Activated CD4-positive, alpha-beta memory T cell treated with anti-CD3 and anti-CD28 coated beads, Interleukin-2, amount 10 ng/mL, durations not matched to agents 7 days and 5 days (primary cell): ENCODE data around the gene NTNG2. TPM values are rescaled to one million over a fixed set of nuclear protein-coding genes. Genes with fewer than 3 reads are reported as not detected.

Experiments
- CTCF ChIA-PET: fragments of 350-600 bp; sonication (Branson Sonifier 250); formaldehyde crosslinking; loops from one replicate; lab custom pipeline; 2021; ENCODE audit warnings: antibody characterized with exemption, inconsistent platforms; lab: Charles Lee
- POLR2A ChIA-PET: fragments of 350-600 bp; sonication (Branson Sonifier 250); formaldehyde crosslinking; loops from one replicate; lab custom pipeline; 2021; ENCODE audit warnings: antibody characterized with exemption; lab: Charles Lee
- DNase-seq: peaks from one replicate; pipeline ENCODE4 v3.0.0-alpha.2; 2020
- H3K27ac Mint-ChIP-seq: one replicate; pipeline ENCODE4 v1.8.0; 2021; ENCODE audit warnings: mild to moderate bottlenecking, mixed read lengths
- H3K27me3 Mint-ChIP-seq: one replicate; pipeline ENCODE4 v1.8.0; 2021; ENCODE audit warnings: mixed read lengths
- H3K36me3 Mint-ChIP-seq: one replicate; pipeline ENCODE4 v1.8.0; 2021; ENCODE audit warnings: low read depth, mixed read lengths
- H3K4me1 Mint-ChIP-seq: one replicate; pipeline ENCODE4 v1.8.0; 2021; ENCODE audit warnings: mixed read lengths
- H3K4me3 Mint-ChIP-seq: one replicate; pipeline ENCODE4 v1.8.0; 2021; ENCODE audit warnings: mild to moderate bottlenecking, mixed read lengths
- H3K9me3 Mint-ChIP-seq: one replicate; pipeline ENCODE4 v1.8.0; 2021; ENCODE audit warnings: mixed read lengths
- total RNA-seq, 2 experiments: library from RNA; stranded (reverse); gene quantifications; one replicate each; pipeline ENCODE4 v1.2.3, GENCODE V29; 2021

Gene NTNG2
- total RNA-seq, 2 experiments from 2014 or later: 5.9 to 7.3 TPM

- Mint-ChIP-seq H3K4me3 (no peak overlapping the region), H3K36me3 (peaks cover 5% of the 10 kb centered on the region), H3K9me3 (no peaks in the 10 kb centered on the region), H3K27me3 (peaks cover 47% of the 10 kb centered on the region), H3K4me1 (peaks cover 12% of the 10 kb centered on the region), H3K27ac (no peak overlapping the region)
- peak; percentile 35 for DNase-seq
- POLR2A ChIA-PET: no interaction called here
- CTCF ChIA-PET: interaction anchor here (1.0 kb wide), 1 partner anchor 408 kb away, joined by 3 read pairs; no protein-coding TSS in a partner anchor
Measured at GRCh38 chr9:132166599-132166998, 4.7 kb downstream of the NTNG2 start.

- Mint-ChIP-seq H3K4me1 (peaks cover 11% of the 10 kb centered on the region), H3K27me3 (peaks cover 51% of the 10 kb centered on the region), H3K36me3 (peaks cover 4% of the 10 kb centered on the region), H3K27ac (no peak overlapping the region), H3K9me3 (no peaks in the 10 kb centered on the region), H3K4me3 (no peak overlapping the region)
- no peak for DNase-seq
- POLR2A ChIA-PET: interaction anchor here (1.1 kb wide), 1 partner anchor 9 kb away, joined by 3 read pairs; no protein-coding TSS in a partner anchor
- CTCF ChIA-PET: interaction anchor here (0.7 kb wide), 1 partner anchor 70 kb away, joined by 3 read pairs; no protein-coding TSS in a partner anchor
Measured at GRCh38 chr9:132167192-132167591, 5.3 kb downstream of the NTNG2 start.

- Mint-ChIP-seq H3K4me1 (peaks cover 9% of the 10 kb centered on the region), H3K27ac (no peak overlapping the region), H3K4me3 (no peak overlapping the region), H3K36me3 (peaks cover 2% of the 10 kb centered on the region), H3K9me3 (no peaks in the 10 kb centered on the region), H3K27me3 (peaks cover 47% of the 10 kb centered on the region)
- POLR2A ChIA-PET: no interaction called here
- no peak for DNase-seq
- CTCF ChIA-PET: interaction anchor here (4.8 kb wide), 1 partner anchor 67 kb away, joined by 69 read pairs; no protein-coding TSS in a partner anchor
Measured at GRCh38 chr9:132168347-132168746, 6.5 kb downstream of the NTNG2 start.

- DNase-seq: no peak
- peaks cover 2% of the 10 kb centered on the region for H3K36me3 Mint-ChIP-seq
- CTCF ChIA-PET: interaction anchor here (1.2 to 4.8 kb wide), 2 partner anchors 66 to 81 kb away, joined by 3 to 69 read pairs; no protein-coding TSS in a partner anchor
Measured at GRCh38 chr9:132168851-132169250, 7.0 kb downstream of the NTNG2 start.

GRCh38 chr9:132169672-132170392, 8.0 kb downstream of the NTNG2 start:
- no peak overlapping the region for H3K4me3 Mint-ChIP-seq
- ChIA-PET POLR2A (interaction anchor here (1.0 kb wide), 2 partner anchors 67 to 410 kb away, joined by 3 to 4 read pairs; no protein-coding TSS in a partner anchor), CTCF (interaction anchor here (0.6 to 4.8 kb wide), 25 partner anchors 10 to 637 kb away, joined by 3 to 69 read pairs (median 3); no protein-coding TSS in a partner anchor)
- peaks cover 1% of the 10 kb centered on the region for H3K36me3 Mint-ChIP-seq
- peaks cover 35% of the 10 kb centered on the region for H3K27me3 Mint-ChIP-seq
- H3K9me3 Mint-ChIP-seq: no peaks in the 10 kb centered on the region
- DNase-seq: peak; percentile 55
- peaks cover 4% of the 10 kb centered on the region for H3K4me1 Mint-ChIP-seq
- H3K27ac Mint-ChIP-seq: no peak overlapping the region

More at GRCh38 chr9:132168851-132169250, 7.0 kb downstream of the NTNG2 start:
- POLR2A ChIA-PET: no interaction called here
- H3K27me3 Mint-ChIP-seq: peaks cover 44% of the 10 kb centered on the region
- no peak overlapping the region for H3K27ac Mint-ChIP-seq
- H3K9me3 Mint-ChIP-seq: no peaks in the 10 kb centered on the region
- peaks cover 7% of the 10 kb centered on the region for H3K4me1 Mint-ChIP-seq
- no peak overlapping the region for H3K4me3 Mint-ChIP-seq

- CTCF ChIA-PET: interaction anchor here (0.7 to 4.8 kb wide), 4 partner anchors 8 to 64 kb away, joined by 3 to 69 read pairs (median 4); no protein-coding TSS in a partner anchor
- Mint-ChIP-seq H3K27me3 (peaks cover 19% of the 10 kb centered on the region), H3K36me3 (no peaks in the 10 kb centered on the region), H3K9me3 (no peaks in the 10 kb centered on the region), H3K4me1 (peaks cover under 1% of the 10 kb centered on the region), H3K27ac (no peak overlapping the region), H3K4me3 (no peak overlapping the region)
- no peak for DNase-seq
- POLR2A ChIA-PET: interaction anchor here (0.6 kb wide), 1 partner anchor 99 kb away, joined by 3 read pairs; no protein-coding TSS in a partner anchor
Measured at GRCh38 chr9:132171702-132172101, 9.8 kb downstream of the NTNG2 start.

GRCh38 chr9:132172185-132172584, 10.3 kb downstream of the NTNG2 start:
- Mint-ChIP-seq H3K4me3 (no peak overlapping the region), H3K9me3 (no peaks in the 10 kb centered on the region), H3K4me1 (no peaks in the 10 kb centered on the region), H3K27ac (no peak overlapping the region), H3K27me3 (peaks cover 15% of the 10 kb centered on the region), H3K36me3 (no peaks in the 10 kb centered on the region)
- ChIA-PET CTCF (interaction anchor here (0.7 to 4.8 kb wide), 2 partner anchors 19 to 63 kb away, joined by 5 to 69 read pairs; no protein-coding TSS in a partner anchor), POLR2A (no interaction called here)
- no peak for DNase-seq

- H3K4me1 Mint-ChIP-seq: no peaks in the 10 kb centered on the region
- ChIA-PET POLR2A (no interaction called here), CTCF (no interaction called here)
- no peak overlapping the region for H3K4me3 Mint-ChIP-seq
- H3K27ac Mint-ChIP-seq: no peak overlapping the region
- H3K36me3 Mint-ChIP-seq: no peaks in the 10 kb centered on the region
- no peaks in the 10 kb centered on the region for H3K9me3 Mint-ChIP-seq
- H3K27me3 Mint-ChIP-seq: peaks cover 6% of the 10 kb centered on the region
- DNase-seq: no peak
Measured at GRCh38 chr9:132175431-132175830, 13.6 kb downstream of the NTNG2 start.

GRCh38 chr9:132176338-132176737, 14.5 kb downstream of the NTNG2 start:
- Mint-ChIP-seq H3K9me3 (no peaks in the 10 kb centered on the region), H3K36me3 (no peaks in the 10 kb centered on the region), H3K4me3 (no peak overlapping the region), H3K4me1 (no peaks in the 10 kb centered on the region), H3K27me3 (peaks cover 8% of the 10 kb centered on the region), H3K27ac (no peak overlapping the region)
- no peak for DNase-seq
- POLR2A ChIA-PET: interaction anchor here (0.8 kb wide), 1 partner anchor 9 kb away, joined by 3 read pairs; no protein-coding TSS in a partner anchor
- CTCF ChIA-PET: interaction anchor here (0.5 kb wide), 1 partner anchor 50 kb away, joined by 4 read pairs; no protein-coding TSS in a partner anchor

- Mint-ChIP-seq H3K4me3 (no peak overlapping the region), H3K4me1 (no peaks in the 10 kb centered on the region), H3K36me3 (no peaks in the 10 kb centered on the region), H3K27me3 (peaks cover 20% of the 10 kb centered on the region), H3K9me3 (no peaks in the 10 kb centered on the region), H3K27ac (no peak overlapping the region)
- DNase-seq: no peak
- ChIA-PET POLR2A (no interaction called here), CTCF (interaction anchor here (1.0 kb wide), 1 partner anchor 11 kb away, joined by 3 read pairs; no protein-coding TSS in a partner anchor)
Measured at GRCh38 chr9:132181796-132182313, 20.0 kb downstream of the NTNG2 start.

- DNase-seq: no peak
- Mint-ChIP-seq H3K36me3 (no peaks in the 10 kb centered on the region), H3K27ac (no peak overlapping the region), H3K4me3 (no peak overlapping the region), H3K27me3 (peaks cover 24% of the 10 kb centered on the region), H3K4me1 (no peaks in the 10 kb centered on the region), H3K9me3 (no peaks in the 10 kb centered on the region)
- POLR2A ChIA-PET: no interaction called here
- CTCF ChIA-PET: interaction anchor here (1.7 kb wide), 1 partner anchor 13 kb away, joined by 5 read pairs; no protein-coding TSS in a partner anchor
Measured at GRCh38 chr9:132182314-132183091, 20.6 kb downstream of the NTNG2 start.

- Mint-ChIP-seq H3K9me3 (no peaks in the 10 kb centered on the region), H3K27me3 (peaks cover 25% of the 10 kb centered on the region), H3K27ac (no peak overlapping the region), H3K4me1 (no peaks in the 10 kb centered on the region), H3K4me3 (no peak overlapping the region), H3K36me3 (no peaks in the 10 kb centered on the region)
- POLR2A ChIA-PET: no interaction called here
- DNase-seq: no peak
- CTCF ChIA-PET: interaction anchor here (1.7 kb wide), 1 partner anchor 13 kb away, joined by 5 read pairs; no protein-coding TSS in a partner anchor
Measured at GRCh38 chr9:132183134-132183533, 21.3 kb downstream of the NTNG2 start.
